Right forelimb (tissue), 1 donor: ENCODE results near the gene SGK1.
"Not testable (repeated sequence)": the region's sequence is repeated elsewhere in the genome, so short reads cannot be mapped to it uniquely, and the experiment has no call there.

Experiments
- DNase-seq: peaks from one replicate; pipeline ENCODE4 v3.0.0-alpha.2; 2018

Gene SGK1

DNA sequence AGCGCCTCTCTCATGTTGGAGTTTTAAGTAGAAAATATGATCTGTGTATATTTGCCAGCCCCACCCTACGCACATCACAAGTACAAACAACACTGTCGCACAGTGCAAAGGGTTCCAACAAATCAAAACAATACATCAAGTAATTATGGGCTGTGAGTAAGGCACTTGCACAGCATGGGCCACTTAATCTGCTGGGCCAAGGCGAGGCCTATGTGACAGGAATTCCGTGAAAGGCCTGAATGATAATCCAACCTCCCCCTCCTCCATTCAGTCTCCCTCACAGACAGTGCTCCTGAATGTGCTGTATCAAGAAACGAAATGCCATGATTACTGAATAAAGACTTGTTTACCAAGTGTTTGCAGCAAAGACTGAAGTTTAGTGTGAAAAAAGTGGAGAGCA is 135.4 kb downstream of the SGK1 start:
- no peak for DNase-seq

DNA sequence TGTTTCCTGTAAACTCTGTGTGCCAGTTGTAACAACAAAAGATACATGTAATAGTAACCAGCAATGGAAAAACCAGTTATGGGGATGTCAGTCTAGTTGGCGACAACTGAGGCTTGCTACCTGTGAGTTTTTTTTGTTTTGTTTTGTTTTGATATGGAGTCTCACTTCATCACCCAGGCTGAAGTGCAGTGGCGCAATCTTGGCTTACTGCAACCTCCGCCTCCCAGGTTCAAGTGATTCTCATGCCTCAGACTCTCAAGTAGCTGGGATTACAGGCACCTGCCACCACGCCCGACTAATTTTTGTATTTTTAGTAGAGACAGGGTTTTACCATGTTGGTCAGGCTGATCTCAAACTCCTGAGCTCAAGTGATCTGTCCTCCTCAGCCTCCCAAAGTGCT is 136.2 kb downstream of the SGK1 start:
- not testable (repeated sequence) for DNase-seq

DNA sequence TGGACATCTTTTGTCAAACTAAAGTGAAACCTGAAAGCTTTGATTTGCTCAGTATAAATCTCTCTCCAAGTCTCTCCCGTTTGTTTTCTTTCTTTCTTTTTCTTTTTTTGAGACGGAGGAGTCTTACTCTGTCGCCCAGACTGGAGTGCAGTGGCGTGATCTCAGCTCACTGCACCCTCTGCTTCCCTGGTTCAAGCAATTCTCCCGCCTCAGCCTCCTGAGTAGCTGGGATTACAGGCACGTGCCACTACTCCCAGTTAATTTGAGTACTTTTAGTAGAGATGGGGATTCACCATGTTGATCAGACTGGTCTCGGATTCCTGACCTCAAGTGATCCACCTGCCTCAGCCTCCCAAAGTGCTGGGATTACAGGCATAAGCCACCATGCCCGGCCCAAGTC is 136.7 kb downstream of the SGK1 start:
- not testable (repeated sequence) for DNase-seq

DNA sequence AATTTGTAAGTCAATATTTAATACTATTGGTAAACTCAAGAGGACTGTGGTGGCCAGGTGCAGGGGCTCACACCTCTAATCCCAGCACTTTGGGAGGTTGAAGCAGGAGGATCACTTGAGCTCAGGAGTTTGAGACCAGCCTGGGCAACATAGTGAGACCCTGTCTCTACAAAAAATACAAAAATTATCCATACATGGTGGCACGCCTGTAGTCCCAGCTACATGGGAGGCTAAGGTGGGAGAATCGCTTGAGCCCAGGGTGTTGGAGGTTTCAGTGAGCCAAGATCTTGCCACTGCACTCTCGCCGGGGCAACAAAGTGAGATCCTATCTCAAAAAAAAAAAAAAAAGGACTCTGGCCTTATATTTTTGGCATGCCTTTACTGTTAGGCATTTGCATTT is 137.4 kb downstream of the SGK1 start:
- not testable (repeated sequence) for DNase-seq

DNA sequence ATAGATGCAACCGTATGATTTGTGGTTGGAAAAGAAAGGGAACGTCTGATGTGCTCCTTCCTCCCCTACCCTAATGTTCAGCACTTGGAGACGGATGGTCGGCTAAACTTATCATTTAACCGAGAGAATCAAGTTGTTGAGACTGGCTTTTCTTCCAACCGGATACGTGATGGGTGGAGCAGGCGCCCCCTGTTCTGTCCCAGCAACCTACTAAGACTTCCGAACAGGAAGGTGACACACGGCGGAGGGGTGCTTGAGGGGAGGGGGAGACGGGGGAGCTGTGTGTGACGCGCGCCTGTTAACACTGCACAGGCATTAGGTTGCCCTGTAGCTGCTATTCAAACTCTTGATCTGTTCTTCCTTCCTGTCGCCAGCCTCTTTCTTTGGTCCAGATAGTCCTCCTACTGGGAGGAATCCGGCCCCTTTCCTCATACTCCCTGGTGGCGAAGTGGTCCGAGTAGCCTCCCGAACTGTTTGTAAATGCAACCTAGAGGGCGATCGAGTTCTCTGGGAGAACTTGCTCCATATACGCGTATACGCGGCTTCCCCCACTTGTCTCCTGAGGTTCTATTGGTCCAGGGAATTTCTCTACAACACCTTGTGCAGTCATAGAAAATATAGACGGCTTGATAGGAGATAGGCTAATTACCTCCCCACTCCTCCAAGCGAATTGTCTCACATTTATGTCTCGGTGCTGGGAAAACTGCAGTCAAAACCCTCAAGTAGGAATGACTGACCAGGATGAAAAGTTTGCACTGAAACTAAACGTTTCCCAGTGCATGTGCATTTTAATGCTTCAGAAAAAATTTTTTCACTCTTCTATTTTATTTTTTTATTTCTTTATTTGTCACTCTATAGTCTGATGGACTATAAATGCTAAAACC is 139.5 kb downstream of the SGK1 start:
- peak; percentile 79 for DNase-seq

DNA sequence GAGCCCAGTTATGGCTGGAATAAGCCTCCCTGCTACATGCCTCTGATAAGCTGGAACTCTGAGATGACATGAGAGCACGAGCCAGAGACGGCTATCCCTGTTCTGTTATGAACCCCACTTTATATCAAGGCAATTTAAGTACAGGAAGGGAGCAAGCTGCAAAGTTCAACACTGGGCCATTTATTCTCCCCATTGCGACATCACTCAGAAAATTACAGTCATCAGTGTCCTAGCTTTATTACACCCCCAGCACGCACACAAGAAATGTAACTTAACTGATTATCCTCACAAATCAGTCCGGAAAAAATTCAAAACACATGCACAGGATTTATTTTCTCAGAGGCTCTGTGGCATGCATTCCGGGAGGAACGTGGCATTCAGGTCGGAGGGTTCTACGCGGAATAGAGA is 140.2 kb downstream of the SGK1 start:
- DNase-seq: no peak

DNA sequence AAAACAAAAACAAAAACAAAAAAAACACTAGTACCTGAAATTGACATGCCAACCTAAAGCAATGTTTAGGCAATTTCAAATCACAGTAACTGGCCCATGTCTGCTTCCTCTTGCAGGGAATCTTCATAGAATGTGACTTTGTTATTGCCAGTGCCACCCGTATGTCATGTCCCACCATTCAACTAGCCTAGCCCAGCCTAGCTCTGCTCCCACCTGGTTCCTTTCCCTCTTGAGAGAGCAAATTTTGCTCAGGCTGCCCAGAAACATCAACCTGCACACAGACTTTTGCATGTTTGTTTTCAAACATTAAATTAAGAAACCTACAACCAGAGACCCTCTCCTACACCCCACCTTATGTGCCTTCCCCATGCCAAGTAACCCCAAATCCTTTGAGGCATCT is 140.7 kb downstream of the SGK1 start:
- DNase-seq: no peak

DNA sequence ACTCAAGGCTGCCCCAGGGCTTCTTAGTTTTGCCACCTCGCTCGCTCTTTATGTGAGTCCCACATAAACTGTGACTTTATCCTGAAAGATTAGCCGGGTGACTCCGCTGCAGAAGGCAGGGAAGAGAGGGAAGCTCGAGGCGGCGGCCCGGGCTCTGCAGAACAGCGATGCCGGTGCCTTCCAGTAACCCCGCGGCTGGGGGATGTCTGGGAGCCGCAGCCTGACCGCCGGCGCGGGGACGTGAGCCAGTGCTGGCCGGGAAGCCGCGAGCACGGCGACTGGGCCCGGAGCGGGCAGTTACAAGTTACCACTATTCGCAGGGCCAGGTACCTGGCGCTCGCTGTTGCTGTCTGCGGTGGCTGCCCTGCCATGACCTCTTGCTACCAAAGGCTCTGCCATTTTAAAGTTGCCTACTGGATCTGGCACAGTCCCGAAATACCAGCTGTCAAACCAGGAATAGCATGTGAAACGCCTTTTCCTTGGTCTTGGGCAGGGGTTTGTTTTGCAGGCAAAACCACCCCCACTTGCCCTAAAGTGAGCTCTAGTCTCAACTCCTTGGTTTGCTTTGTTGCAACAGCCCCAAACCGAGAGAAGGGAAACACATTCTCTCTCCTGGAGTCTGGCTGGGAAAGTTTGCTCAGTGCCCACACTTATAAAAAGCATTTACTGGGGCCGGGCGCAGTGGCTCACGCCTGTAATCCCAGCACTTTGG is 141.5 kb downstream of the SGK1 start:
- DNase-seq: peak; percentile 75

DNA sequence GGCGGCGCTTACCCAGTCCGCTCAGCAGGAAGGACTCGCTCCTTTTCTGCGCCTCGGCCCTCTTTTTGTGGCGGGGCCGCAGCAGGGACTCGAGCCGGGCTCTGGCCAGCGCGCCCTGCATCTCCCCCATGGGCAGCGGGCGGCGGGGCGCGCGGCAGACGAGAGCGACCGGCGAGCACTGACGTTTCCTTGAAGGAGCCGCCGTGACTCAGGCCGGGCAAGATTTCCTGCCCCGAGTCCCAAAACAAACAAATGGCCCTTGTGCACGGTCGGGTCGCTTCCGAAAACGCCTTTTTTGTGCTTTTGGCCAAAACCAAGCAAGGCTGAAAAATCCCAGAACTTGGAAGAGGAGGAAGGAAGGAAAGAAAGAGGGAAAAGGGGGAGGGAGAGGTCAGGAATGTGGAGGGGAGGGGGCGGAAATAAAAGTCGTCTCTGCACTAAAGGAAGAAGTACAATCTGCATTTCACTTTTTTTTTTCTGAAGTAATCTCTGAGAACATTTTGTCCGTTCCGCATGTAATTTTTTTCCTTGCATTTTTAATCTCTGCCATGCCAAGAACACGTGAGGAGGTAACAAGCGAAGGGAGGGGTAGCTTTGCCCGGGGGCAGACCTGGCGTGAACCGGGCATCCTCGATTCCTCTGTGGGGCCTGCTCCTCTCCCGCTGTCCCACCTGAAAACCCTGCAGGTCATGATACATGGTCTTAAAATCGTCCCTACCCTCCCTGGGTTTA is 142.2 kb downstream of the SGK1 start:
- peak; percentile 84 for DNase-seq

DNA sequence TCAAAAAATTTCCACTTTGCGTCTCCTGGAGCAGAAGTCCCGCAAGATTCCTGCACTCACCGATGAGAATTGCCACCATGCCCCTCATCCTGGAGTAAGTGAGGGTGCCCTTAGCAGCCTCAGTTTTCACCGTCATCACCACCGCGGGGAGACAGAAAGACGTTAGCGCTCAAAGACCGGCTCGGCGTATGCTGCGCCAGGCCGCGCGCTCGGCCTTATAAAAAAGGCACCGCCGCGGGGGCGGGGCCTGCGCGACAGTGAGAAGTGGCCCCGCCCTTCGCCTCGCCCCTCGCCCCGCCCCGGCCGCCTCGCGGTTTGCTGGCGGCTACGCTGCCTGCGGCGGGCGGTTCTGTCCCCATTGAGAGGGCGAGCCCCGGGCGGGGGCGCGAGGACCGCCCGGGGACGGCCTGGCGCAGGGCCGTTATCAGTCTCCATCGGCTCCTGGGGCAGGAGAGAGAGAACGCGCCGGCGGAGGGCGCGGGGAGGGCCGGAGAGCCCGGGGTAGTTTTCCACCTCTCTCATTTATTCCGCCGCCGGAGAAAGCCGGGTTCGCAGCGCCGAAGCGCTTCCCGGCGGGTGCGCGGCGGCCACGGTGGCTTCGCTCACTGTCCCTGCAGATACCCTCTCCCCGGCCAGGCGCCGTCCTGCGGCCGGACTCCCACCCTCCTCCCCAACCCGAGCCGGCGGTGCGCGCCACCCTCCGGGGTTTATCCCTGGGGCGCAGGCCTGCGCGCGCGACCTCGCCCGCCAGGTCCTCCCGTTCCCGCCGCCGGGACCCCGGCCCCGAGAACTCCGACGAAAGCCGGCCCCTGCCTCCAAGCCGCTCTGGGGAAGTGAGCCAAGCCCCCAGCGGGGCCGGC is 143.0 kb downstream of the SGK1 start:
- peak; percentile 96 for DNase-seq

DNA sequence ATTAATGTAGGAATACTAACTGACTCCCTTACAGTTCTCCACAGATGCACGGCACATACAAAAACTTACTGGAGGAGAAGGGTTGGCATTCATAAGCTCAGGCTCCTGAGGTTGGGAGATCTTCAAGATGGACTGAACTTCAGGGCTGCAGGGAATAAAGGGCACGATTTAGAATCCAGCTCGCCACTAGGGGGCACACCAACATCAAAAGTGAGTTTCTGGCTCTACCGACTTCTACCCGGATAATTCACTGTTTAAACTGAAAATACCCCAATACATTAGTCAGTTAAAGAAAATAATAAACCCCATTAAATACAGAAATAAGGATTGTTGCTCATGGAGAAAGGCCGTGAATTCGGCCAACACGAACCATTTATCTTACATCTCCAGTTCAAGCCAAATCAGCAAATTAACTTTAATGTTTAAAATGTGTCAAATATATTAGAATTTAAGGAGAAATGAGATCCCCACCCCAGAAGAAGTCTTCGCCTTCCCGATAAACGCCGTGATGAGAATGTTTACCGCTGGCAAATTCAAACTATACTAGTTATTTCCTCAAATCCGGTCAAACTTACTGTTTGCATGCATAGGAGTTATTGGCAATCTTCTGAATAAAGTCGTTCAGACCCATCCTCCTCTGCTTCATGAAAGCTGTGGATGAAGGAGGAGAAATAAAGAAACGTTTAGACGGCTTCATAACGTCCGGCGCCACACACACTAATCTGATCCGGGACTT is 143.8 kb downstream of the SGK1 start:
- DNase-seq: peak; percentile 91

DNA sequence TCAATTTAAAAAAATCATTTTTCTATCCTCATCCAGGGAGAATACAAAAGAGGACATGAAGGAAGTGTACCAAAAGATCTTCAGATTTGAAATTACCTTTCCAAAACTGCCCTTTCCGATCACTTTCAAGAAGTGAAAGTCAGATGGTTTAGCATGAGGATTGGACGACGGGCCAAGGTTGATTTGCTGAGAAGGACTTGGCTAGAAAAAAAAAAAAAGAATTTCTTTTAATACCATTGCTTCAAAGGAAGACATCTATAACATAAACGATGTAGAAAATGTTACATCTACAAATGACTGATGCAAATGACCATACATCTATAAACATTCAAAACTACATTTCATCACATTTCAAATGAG is 144.6 kb downstream of the SGK1 start:
- no peak for DNase-seq

DNA sequence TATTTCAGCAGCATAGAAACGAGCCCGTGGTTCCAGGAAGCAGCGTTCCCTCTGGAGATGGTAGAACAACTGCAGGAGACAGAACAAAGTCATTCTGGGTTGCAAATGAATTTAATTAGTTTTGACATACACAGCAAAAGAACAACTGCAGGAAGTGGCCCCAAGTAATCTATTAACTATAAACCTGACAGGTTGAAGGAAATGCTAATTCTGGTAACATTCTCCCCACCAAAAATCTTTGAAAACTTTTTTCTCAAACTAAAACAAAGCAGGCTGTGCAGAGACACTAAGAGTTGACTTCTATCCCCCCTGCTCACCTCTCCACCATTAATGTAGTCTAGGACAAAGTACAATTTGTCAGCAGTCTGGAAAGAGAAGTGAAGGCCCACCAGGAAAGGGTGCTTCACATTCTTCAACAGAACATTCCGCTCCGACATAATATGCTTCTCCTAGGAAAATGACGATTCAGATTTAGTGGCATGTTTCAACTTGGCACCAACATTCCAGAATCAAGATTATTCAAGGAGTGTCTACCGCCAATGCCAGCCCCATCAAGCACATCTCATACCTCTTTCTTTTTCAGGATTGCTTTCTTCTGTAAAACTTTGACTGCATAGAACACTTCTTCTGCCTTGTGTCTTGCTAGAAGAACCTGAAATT is 145.1 kb downstream of the SGK1 start:
- no peak for DNase-seq

DNA sequence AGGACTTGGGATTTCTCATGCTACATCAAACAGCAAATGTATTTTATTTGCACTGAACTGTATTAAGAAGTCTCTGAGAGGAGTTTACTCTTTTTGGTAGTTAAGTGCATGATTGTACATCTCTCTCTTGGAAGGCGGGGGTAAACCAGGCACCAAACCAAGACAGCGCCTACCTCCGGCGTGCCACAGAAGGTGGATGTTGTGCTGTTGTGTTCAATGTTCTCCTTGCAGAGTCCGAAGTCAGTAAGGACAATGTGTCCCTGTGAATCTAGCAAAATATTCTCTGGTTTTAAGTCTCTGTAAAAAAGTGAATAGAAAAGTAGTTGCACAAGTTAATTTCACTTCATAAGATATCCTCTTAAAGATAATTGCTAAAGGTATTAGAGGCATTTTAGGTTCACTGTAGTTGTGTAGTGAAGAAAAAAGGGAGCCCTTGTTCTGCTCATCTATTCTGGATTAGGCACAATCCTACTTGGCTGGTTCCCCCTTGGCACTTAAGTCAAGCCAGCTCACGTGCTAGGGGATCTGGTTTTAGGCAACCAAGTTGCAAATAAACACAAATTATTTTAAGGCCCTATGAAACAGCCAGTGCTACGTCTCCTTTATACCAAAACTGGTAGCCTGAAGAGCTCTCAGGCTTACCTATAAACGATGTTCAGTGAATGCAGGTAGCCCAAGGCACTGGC is 145.7 kb downstream of the SGK1 start:
- DNase-seq: no peak

DNA sequence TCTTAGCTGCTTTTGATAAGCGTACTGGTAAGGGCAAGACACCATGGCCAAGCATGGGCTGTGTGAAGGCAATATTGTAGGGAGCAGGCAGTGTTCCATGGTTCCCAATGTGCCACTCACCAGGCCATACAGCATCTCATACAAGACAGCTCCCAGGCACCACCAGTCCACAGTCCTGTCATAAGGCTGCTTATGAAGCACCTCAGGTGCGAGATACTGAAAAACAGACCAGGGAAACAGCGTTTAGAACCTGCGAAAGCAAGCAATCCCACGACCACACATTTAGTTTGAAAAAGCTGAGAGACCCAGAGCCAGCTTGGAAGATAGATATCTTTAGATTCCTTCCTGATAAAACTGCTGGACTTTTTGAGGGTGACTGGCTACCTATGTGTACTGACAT is 146.4 kb downstream of the SGK1 start:
- DNase-seq: no peak

DNA sequence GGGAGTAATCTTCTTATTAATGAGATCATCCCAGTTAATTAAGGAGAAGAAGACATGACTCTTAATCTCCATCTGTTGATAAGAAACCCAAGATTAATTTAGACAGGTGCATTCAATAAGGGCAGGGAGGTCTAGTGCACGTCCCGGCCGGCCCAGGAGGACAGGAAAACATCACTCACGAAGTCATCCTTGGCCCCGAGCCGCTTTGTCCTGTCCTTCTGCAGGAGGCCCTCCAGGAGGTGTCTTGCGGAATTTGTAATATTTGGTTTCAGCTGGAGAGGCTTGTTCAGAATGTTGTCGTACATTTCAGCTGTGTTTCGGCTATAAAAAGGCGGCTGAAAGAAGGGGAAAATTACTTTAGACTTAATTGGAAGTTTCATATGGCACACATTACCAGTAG is 147.1 kb downstream of the SGK1 start:
- DNase-seq: no peak

DNA sequence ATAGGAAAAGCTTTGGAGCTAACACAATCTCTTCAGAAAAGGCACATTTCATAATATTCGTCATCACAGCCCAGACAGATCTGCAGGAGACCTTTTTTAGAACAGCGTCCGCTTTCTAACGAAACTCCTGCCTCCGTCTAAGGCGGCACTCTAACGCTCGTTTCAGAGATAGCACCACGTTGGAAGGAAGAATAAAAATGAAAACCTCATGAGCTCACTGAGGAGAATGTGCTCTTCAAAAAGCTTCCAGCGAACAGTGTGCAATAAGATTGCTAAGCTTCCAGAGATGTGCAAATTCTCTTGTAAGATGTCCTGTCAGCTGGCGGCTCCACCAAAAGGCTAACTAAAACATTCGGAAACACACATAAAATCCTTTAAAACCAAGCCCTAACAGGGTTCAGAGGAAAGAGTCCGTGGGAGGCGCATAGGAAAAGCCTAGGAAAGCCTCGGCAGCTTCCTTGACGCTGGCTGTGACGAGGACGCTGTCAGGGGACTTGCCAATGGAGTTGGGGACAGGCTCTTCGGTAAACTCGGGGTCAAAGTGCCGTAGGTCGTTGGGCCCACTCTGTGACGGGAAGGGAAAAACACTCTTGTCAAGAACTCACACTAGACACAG is 147.9 kb downstream of the SGK1 start:
- no peak for DNase-seq

DNA sequence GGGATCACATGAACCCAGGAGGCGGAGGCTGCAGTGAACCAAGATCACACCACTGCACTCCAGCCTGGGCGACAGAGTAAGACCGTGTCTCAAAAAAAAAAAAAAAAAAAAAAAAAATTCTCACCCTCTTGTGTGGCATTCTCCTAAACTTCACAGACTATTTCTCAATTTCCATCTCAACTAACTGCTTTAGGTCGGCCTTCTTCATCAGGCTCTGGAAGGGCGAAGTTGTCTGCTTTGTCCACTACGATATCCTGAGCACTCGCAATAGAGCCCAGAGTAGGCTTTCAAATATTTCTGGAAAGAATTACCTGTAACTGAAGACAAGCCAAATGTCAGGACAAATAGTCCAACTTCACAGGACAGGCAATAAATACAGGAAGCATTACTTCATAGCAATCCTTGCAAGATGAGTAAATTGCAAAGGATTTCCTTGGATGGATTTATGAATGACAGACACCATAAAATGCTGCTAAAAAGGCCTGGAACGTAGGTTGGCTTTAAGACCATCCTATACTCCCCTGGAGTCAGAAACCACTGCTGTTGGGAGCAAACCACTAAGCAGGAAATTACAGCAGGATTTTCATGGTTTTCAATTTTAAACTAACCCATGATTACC is 149.2 kb downstream of the SGK1 start:
- DNase-seq: no peak

DNA sequence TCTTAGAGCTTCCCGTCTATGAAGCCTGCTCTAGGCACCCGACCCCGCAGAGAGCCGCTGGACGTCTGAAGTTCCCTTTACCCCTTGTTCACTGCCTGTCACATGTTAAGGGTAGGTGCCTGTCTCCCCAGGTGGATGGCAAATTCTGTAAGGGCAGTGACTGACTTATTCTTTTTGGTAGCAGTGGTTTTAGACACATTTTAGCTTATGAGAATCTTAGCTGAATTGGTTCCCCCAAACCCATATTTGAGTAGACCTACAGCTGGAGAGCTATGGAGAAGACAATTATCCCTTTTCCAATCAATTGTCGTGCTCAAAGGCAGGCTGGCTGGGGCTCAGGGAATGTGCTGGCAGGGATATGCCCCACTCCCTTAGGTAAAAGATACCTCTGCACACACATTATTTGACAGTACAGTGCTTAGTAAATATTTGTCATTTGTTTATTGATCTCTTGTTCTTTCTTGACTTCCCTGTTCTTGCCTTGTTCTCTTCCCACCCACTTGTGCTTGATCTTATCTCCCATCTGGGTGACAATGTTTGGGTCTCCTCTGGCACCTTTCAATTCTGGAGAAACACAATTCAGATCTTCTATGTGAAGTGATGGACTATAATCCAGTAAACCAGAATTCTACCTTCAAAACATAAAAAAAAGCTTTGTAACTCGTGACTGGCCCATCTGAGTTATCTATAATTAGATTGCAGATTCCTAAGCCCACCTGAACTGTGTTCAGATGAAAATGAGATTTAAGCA is 151.2 kb downstream of the SGK1 start:
- DNase-seq: no peak
